Body of pancreas (tissue), 4 donors: ENCODE results near the gene GALNT12.

Experiments
- POLR2A ChIP-seq, 3 donors: fragments of 450-650 bp; IDR thresholded peaks; one replicate each; pipeline ENCODE4 v1.6.1; 2016; ENCODE audit warnings: antibody characterized with exemption in 3 of 3, mild to moderate bottlenecking in 2 of 3
- TF ChIP-seq, protein P1 (sequence below), 7 experiments: fragments of 450-650 bp in 4 of 7; fragments of 200-600 bp in 3 of 7; sonication (generic) in 3 of 7; IDR thresholded peaks; one replicate each; pipeline ENCODE4 v1.5.1; 2016 to 2019; ENCODE audit warnings: antibody characterized with exemption in 7 of 7

- TF ChIP-seq, protein P1, sequence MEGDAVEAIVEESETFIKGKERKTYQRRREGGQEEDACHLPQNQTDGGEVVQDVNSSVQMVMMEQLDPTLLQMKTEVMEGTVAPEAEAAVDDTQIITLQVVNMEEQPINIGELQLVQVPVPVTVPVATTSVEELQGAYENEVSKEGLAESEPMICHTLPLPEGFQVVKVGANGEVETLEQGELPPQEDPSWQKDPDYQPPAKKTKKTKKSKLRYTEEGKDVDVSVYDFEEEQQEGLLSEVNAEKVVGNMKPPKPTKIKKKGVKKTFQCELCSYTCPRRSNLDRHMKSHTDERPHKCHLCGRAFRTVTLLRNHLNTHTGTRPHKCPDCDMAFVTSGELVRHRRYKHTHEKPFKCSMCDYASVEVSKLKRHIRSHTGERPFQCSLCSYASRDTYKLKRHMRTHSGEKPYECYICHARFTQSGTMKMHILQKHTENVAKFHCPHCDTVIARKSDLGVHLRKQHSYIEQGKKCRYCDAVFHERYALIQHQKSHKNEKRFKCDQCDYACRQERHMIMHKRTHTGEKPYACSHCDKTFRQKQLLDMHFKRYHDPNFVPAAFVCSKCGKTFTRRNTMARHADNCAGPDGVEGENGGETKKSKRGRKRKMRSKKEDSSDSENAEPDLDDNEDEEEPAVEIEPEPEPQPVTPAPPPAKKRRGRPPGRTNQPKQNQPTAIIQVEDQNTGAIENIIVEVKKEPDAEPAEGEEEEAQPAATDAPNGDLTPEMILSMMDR (IDR thresholded peaks at IDR 0.05), result no peak
- no peak for TF ChIP-seq POLR2A (IDR thresholded peaks at IDR 0.05)
These were observed 12.7 kb upstream of the GALNT12 start for GRCh38 chr9:98794802-98795201.
